HG03025 (cell line): ENCODE data around the gene FBLN1.
"Not testable (repeated sequence)": the region's sequence is repeated elsewhere in the genome, so short reads cannot be mapped to it uniquely, and the experiment has no call there.

Experiments used
- ATAC-seq: cut with Tn5 transposase; IDR thresholded peaks from one replicate; pipeline ENCODE4 v1.9.1; 2021; ENCODE audit warnings: mild to moderate bottlenecking, moderate library complexity; ENCODE audit not compliant: unreplicated experiment, low FRiP score

The FBLN1 gene, protein sequence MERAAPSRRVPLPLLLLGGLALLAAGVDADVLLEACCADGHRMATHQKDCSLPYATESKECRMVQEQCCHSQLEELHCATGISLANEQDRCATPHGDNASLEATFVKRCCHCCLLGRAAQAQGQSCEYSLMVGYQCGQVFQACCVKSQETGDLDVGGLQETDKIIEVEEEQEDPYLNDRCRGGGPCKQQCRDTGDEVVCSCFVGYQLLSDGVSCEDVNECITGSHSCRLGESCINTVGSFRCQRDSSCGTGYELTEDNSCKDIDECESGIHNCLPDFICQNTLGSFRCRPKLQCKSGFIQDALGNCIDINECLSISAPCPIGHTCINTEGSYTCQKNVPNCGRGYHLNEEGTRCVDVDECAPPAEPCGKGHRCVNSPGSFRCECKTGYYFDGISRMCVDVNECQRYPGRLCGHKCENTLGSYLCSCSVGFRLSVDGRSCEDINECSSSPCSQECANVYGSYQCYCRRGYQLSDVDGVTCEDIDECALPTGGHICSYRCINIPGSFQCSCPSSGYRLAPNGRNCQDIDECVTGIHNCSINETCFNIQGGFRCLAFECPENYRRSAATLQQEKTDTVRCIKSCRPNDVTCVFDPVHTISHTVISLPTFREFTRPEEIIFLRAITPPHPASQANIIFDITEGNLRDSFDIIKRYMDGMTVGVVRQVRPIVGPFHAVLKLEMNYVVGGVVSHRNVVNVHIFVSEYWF

DNA sequence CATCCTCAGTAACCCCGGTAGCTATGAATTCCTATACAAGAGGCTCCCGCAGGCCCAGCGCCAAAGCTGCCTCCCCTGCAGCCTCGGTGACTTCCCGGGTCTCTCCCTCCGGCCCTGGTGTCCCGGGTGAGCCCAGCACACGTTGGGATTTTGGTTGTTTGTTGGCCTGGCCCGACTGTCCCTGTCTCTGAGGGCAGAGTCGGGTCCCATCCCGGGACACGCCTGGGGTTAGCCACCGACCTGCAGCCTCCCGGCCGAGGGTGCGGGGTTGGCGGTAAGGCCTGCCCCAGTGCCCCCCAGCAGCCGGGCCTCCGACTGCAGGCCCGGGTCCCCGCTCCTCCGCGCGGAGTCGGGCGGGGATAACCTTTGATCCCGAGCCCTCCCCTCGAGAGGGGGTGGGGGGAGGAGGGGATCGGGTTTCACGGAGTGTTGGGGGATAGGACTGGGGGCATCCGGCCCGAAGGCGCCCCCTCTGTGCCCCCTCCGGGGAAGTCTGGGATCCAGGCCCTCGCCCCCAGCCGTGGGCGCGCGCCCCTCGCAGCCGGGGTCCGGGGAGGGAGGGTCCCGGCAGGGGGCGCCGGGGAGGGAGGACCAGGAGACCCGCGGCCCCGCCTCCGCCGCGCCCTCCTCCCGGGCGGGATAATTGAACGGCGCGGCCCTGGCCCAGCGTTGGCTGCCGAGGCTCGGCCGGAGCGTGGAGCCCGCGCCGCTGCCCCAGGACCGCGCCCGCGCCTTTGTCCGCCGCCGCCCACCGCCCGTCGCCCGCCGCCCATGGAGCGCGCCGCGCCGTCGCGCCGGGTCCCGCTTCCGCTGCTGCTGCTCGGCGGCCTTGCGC is at the start of gene FBLN1:
Gene FBLN1 (plus strand): TSS at position 669 of the 835 bp plus-strand sequence. CDS start 103 bp downstream, at position 772.
- no peak for ATAC-seq

DNA sequence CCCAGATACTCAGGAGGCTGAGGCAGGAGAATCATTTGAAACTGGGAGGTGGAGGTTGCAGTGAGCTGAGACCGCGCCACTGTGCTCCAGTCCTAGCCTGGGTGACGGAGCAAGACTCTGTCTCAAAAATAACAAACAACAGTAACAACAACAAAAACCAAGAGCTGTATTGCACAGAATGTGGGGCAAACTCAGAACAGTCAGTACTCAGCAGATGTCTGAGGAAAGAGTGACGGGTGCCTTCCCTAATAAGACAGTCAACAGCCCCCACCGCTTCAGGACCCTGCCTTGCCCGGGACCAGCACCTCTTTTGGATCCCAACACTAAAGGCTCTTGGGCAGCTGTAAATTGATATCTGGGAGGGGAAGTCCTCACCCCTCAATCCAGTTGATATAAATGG is 48.9 kb upstream of the FBLN1 start:
- ATAC-seq = no peak

- ATAC-seq = no peak
These were observed 48.4 kb upstream of the FBLN1 start for GRCh38 chr22:45454275-45454674.

DNA sequence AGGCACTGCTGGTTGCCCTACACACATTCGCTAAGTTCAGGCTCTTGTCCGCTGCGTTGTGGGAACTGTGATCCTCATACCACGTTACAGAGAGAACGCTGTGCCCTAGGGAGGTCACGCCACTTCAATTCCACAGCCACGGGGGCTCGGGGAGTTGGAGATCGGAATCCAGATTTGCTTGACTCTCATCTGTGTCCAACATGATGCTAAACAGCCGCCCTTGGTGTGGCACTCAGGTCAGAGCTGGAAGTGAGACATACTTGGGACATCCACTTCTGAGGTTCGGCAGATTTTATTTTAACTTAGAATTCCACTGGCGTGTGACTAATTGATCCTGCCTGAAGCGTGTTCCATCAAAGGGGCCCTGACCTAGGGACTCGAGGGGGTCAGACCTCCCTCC is 47.5 kb upstream of the FBLN1 start:
- no peak for ATAC-seq

DNA sequence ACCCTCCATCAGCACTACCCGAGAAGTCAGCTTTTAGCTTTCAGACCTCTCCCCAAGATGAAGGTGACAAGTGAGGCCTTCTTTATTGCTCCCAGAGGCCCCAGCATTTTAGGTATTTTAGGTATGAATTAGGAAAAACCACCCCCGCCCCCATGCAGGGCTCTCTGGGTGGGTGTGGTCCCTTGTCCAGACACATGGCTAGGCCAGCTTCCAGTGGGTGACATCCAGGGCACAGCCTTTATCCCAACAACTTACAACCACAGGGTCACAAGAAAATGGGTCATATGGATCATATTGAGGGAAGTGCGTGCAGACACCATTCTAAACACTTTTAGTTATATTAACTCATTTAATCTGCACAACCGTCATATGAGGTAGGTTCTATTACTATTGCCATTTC is 47.1 kb upstream of the FBLN1 start:
- ATAC-seq = no peak

DNA sequence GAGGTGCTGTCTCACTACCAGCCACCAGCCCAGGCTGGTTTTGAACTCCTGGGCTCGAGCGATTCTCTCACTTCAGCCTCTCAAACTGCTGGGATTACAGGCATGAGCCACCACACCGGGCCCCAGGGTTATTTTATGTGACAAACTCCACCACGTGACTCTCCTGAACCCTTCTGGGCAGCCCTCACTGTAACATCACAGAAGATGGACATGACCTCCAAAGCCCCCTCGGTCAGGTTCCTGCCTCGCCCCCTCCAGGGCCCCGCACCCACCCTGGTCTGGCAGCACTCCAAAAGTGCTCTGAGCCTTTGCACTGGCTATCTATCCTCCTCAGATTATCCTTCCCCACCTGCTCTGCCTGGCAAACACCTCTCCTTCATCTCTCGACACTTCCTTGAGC is 45.9 kb upstream of the FBLN1 start:
- ATAC-seq = no peak

GRCh38 chr22:45458532-45458931 is 44.2 kb upstream of the FBLN1 start:
- ATAC-seq = no peak

GRCh38 chr22:45459235-45459634 is 43.4 kb upstream of the FBLN1 start:
- no peak for ATAC-seq

DNA sequence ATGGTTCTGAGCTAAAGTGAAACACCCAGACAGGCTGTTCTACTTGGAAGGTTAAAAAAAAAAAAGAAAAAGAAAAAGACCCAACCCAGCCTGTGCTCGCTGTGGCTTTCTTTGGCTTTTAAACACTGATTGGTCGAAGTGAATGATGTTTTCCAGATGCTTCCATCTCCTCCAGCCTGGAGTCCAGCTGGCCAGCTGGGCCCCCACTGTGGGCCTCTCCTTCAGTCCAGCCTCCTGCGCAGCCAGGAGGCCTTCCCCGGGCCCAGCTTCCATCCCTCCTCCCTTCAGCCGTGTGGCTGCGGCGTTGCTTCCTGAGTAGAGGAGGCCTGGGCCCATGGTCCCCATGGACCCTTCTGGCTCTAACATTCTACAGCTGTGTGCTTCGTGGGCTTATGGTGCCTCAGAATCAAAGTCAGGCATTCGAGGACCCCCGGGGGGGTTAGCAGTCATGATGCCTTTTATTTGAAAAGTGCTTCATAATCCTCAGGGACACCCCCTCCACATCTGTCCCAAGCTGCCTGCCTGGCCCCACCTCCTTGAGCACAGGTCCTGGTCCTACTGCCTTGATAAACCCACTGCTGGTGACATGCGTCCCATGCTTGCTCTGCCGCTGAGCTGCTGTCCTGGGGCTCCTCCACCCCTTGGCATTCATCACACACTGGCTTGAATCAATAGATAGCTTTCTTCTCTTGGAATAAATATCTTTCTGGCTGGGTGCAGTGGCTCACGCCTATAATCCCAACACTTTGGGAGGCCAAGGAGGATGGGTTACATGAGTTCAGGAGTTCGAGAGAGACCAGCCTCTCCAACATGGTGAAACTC is 42.2 kb upstream of the FBLN1 start:
- ATAC-seq = no peak

- no peak for ATAC-seq
These were observed 40.5 kb upstream of the FBLN1 start for GRCh38 chr22:45462034-45462655.

DNA sequence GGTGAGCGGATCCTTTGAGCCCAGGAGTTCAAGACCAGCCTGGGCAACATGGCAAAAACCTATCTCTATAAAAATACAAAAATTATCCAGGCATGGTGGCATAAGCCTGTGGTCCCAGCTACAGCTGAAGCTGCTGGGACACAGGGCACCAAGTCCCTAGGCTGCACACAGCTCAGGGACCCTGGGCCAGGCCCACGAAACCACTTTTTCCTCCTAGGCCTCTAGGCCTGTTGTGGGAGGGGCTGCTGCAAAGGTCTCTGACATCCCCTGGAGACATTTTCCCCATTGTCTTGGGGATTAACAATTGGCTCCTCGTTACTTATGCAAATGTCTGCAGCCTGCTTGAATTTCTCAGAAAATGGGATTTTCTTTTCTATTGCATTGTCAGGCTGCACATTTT is 39.0 kb upstream of the FBLN1 start:
- ATAC-seq = not testable (repeated sequence)

DNA sequence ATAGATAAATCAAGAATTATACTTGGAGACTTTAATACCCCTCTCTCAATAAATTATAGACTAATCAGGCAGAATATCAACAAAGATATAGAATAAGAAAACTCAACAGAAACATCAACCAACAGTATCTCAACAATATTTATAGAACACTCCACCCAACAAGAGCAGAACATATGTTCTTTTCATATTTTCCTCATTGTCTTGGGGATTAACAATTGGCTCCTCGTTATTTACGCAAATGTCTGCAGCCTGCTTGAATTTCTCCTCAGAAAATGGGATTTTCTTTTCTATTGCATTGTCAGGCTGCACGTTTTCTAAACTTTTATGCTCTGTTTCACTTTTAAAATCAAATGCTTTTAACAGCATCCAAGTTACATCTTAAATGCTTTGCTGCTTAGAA is 37.0 kb upstream of the FBLN1 start:
- no peak for ATAC-seq

DNA sequence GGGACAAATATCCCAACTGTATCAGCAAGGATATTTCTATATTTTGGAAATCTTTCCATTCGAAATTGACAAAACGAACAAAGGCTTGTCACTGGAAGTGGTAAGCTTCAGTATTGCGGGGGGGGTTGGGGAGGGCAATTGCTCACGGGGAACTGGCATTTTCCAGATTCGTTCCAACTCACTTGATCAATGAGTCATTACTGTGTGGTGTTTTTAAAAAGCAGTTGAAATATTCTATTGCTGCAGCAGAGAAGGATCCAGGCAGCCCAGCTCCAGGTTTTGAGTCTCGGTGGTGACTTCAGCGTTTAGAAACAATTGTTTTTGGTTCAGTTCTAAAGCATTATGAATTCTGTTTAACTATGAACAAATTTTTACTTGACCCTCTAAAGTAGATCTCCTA is 33.8 kb upstream of the FBLN1 start:
- no peak for ATAC-seq

DNA sequence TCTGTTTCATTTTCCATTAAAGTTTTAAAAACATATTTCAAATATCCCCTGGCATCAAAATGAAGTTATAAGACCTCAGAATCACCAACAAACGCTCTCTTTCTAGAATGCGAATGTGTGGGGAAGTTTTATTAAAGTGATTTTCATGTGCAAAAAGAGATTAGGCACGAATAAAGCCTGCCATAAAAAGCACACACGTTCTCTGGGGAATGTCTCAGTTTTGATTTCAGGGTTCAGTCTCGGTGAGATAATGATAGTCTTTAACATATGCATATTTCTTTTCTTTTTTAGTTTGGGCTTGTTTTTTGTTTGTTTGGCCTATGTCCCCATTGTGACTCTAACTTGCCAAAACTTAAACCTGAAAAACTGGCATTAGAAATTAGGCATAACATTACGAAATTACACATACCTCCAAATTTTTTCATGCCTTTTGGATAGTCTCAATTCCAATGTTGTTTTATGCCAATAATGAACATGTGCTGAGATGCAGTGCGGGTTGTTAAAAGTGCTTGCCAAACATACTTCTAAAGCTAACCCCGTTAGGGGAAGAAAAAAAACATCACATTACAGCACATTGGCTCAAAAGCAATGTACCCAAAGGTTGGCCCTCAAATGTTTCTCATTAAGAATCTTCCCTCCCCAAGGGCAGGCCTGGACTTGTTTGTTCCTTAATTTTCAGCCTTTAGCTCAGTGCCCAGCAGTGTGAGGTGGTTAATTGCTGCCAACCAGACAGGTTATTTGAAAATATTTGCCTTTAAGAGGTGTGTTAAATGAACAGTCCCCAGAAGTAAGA is 33.2 kb upstream of the FBLN1 start:
- no peak for ATAC-seq

GRCh38 chr22:45470871-45471270 is 31.8 kb upstream of the FBLN1 start:
- no peak for ATAC-seq

DNA sequence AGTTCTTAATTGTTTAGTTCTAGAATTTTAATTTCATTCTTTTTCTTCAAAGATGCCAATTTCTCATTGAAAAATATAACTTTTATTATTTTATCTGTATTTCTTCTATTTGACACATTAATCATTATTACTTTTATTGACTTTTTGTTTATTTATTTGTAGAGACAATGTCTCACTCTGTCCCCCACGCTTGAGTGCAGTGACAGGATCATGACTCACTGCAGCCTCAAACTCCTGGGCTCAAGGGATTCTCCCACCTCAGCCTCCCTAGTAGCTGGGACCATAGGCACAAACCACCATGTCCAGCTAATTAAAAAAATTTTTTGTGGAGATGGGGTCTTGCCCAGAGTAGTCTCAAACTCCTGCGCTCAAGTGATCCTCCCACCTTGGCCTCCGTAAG is 30.3 kb upstream of the FBLN1 start:
- ATAC-seq = no peak

GRCh38 chr22:45473626-45474237 is 29.0 kb upstream of the FBLN1 start:
- ATAC-seq = no peak

DNA sequence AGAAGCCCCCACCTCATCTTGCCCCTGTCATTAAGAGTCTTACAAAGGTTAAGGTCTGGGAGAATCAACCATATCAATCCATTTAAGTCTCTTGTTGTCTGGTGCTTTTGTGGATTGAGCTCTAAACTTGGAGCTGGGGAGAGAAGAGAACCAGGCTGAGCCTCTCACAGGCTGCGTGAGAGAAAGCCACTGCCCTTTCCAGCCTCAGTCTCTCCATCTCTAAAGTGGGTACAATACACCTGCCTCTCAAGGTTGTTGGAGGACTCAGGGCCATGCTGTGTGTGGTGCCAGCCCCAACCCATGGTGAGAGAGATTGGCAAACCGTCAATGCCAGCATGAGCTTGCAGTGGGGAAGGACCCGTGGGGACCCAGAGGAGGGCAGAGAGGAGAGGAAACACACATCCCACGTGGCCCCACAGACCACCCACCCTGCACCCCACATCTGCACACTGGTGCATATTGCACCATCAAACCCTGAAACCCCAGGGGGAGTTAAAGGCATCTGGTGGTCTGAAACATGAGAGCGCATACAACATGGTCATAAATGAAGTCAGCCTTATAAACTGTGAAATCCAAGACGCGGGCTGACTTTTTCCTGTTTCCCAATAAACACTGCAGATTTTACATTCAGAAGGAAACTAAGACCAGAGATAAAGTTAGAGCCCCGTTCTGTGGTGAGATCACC is 27.5 kb upstream of the FBLN1 start:
- no peak for ATAC-seq
